ENCODE data around the gene ZNF18. TPM values are rescaled to one million over a fixed set of nuclear protein-coding genes. Genes with fewer than 3 reads are reported as not detected.
"Not testable (repeated sequence)": the region's sequence is repeated elsewhere in the genome, so short reads cannot be mapped to it uniquely, and the experiment has no call there.

ZNF18 gene
- total and polyA plus RNA-seq, 2 experiments from 2014 or later = 7.3 to 9.5 TPM

DNA sequence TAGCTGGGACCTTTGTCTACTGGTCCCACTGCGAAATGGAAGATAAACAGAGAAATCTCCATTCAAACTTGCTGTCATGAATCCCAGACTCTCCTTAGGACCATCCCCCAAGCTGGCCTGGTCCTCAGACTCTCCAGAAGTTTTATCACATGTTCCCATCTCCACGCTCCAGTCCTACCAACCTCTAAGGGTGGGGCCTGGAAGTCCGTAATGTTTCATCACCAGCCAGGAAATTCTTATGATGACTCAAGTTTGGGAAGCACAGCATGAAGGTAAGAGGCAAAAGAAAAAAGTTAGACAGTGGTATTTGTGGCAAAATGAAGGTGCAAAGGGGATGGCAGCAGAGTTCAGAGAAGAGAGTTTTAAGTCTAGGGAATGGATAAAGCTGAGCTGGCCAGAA is 52.7 kb downstream of the ZNF18 start:
- Histone ChIP-seq H3K79me2 (no peaks in the 10 kb centered on the region), H3K4me1 (ENCODE audit: insufficient read depth) (no peaks in the 10 kb centered on the region), H3K9me2 (replicated peaks; ENCODE audit: insufficient read depth) (no peaks in the 10 kb centered on the region), H3K9me3 (ENCODE audit: low read depth) (no peaks in the 10 kb centered on the region), H3K27me3 (no peaks in the 10 kb centered on the region), H3K4me3 (no peak overlapping the region), H2AFZ (no peak overlapping the region), H4K20me1 (ENCODE audit: insufficient read depth, poor library complexity, severe bottlenecking) (no peaks in the 10 kb centered on the region), H3K36me3 (replicated peaks; ENCODE audit: insufficient read depth, low read depth) (no peaks in the 10 kb centered on the region), H3K4me2 (no peak overlapping the region), H3K27ac (no peak overlapping the region)
- 51% methylated on average over 3 of the region's 3 CpGs for WGBS (ENCODE audit: low lambda C conversion rate, missing lambda C conversion rate)
- no peak for DNase-seq (ENCODE audit: low spot score)
- TF ChIP-seq EZH2 (IDR thresholded peaks at IDR 0.05; ENCODE audit: borderline replicate concordance) (no peak), EZH2phosphoT487 (IDR thresholded peaks at IDR 0.05; ENCODE audit: low read depth, severe bottlenecking, unreplicated experiment) (no peak)
- TF ChIP-seq, protein P1, sequence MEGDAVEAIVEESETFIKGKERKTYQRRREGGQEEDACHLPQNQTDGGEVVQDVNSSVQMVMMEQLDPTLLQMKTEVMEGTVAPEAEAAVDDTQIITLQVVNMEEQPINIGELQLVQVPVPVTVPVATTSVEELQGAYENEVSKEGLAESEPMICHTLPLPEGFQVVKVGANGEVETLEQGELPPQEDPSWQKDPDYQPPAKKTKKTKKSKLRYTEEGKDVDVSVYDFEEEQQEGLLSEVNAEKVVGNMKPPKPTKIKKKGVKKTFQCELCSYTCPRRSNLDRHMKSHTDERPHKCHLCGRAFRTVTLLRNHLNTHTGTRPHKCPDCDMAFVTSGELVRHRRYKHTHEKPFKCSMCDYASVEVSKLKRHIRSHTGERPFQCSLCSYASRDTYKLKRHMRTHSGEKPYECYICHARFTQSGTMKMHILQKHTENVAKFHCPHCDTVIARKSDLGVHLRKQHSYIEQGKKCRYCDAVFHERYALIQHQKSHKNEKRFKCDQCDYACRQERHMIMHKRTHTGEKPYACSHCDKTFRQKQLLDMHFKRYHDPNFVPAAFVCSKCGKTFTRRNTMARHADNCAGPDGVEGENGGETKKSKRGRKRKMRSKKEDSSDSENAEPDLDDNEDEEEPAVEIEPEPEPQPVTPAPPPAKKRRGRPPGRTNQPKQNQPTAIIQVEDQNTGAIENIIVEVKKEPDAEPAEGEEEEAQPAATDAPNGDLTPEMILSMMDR (IDR thresholded peaks at IDR 0.05; ENCODE audit: poor library complexity) = no peak

DNA sequence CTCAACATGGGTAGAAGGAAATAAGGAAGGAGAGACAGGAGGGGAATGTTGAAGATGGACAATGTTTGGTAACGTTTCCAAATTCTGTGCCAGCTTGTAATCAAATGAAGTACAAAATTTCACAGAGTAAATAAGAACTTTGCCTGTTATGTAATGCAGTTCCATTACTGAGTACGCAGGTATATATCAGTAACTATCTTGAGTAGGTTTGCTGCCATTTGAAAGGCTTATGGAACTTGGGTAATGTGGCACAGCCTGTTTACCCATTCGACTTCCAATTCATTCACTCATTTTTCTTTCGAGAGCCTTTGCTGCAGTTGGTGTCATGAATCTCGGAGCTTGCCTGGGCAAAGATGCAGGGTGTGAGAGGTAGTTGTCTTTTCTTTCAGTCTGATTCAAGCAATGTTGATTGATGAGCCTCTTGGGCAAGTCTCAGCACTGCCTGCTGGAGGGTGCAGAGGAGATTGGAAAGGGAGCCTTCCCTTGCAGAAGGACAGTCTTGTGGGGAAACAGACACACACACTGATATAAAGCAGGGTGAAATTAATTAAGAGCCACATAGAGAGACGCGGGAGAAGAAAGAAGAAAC is 53.4 kb downstream of the ZNF18 start:
- TF ChIP-seq, protein P1 (IDR thresholded peaks at IDR 0.05; ENCODE audit: poor library complexity) = no peak
- TF ChIP-seq EZH2phosphoT487 (IDR thresholded peaks at IDR 0.05; ENCODE audit: low read depth, severe bottlenecking, unreplicated experiment) = no peak
- TF ChIP-seq EZH2 (IDR thresholded peaks at IDR 0.05; ENCODE audit: borderline replicate concordance) = no peak
- DNase-seq (ENCODE audit: low spot score) = no peak
- Histone ChIP-seq H3K27me3 (no peaks in the 10 kb centered on the region), H3K36me3 (replicated peaks; ENCODE audit: insufficient read depth, low read depth) (no peaks in the 10 kb centered on the region), H3K4me3 (no peak overlapping the region), H3K9me3 (ENCODE audit: low read depth) (no peaks in the 10 kb centered on the region), H3K79me2 (no peaks in the 10 kb centered on the region), H3K9me2 (replicated peaks; ENCODE audit: insufficient read depth) (no peaks in the 10 kb centered on the region), H4K20me1 (ENCODE audit: insufficient read depth, poor library complexity, severe bottlenecking) (no peaks in the 10 kb centered on the region), H3K4me2 (no peak overlapping the region), H2AFZ (no peak overlapping the region), H3K27ac (no peak overlapping the region), H3K4me1 (ENCODE audit: insufficient read depth) (no peaks in the 10 kb centered on the region)
- 80% methylated on average over 7 of the region's 7 CpGs for WGBS (ENCODE audit: low lambda C conversion rate, missing lambda C conversion rate)

DNA sequence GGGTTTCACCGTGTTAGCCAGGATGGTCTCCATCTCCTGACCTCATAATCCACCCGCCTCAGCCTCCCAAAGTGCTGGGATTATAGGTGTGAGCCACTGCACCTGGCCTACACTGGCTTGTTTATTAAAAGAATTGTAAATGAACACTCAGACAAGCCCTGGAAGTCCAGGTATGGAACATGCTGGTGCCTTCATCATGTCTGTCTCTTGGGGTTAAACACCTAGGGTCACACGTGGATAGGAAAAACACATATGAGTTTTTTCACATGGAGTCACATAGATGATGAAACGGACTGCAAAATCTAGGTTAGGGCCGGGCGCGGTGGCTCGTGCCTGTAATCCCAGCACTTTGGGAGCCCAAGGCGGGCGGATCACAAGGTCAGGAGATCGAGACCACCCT is 54.2 kb downstream of the ZNF18 start:
- not testable (repeated sequence) for H3K9me3 ChIP-seq (ENCODE audit: low read depth); DNase-seq (ENCODE audit: low spot score); H3K4me2 ChIP-seq; H3K27ac ChIP-seq; H3K27me3 ChIP-seq; H3K36me3 ChIP-seq (replicated peaks; ENCODE audit: insufficient read depth, low read depth); H2AFZ ChIP-seq; H3K4me1 ChIP-seq (ENCODE audit: insufficient read depth); H4K20me1 ChIP-seq (ENCODE audit: insufficient read depth, poor library complexity, severe bottlenecking); H3K4me3 ChIP-seq; H3K9me2 ChIP-seq (replicated peaks; ENCODE audit: insufficient read depth); H3K79me2 ChIP-seq
- 97% methylated on average over 11 of the region's 11 CpGs for WGBS (ENCODE audit: low lambda C conversion rate, missing lambda C conversion rate)

DNA sequence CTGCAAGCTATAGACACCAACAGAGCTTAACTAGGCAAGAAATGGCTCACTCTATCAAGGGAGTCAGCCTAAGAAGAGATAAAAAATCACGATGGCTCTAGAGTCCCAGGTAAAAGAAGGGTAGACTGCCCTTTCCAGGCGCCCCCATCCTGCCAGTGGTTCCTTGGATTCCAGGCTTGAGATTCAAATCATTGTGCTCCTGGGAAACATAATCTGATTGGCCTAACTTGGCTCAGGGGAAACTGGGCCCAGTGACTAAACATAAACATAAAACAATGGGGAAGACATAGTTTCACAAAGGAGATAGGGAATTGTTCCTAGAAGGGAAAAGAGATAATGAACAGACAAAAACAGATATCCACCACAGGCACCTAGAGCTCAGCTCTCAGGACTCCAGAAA is 56.4 kb downstream of the ZNF18 start:
- H3K27me3 ChIP-seq = no peaks in the 10 kb centered on the region
- H3K4me2 ChIP-seq = no peak overlapping the region
- H3K27ac ChIP-seq = no peak overlapping the region
- H2AFZ ChIP-seq = no peak overlapping the region
- DNase-seq (ENCODE audit: low spot score) = no peak
- 60% methylated on average over 2 of the region's 2 CpGs for WGBS (ENCODE audit: low lambda C conversion rate, missing lambda C conversion rate)
- H3K4me3 ChIP-seq = no peak overlapping the region
- H3K9me3 ChIP-seq (ENCODE audit: low read depth) = no peaks in the 10 kb centered on the region
- no peak for TF ChIP-seq EZH2 (IDR thresholded peaks at IDR 0.05; ENCODE audit: borderline replicate concordance)
- no peaks in the 10 kb centered on the region for H3K4me1 ChIP-seq (ENCODE audit: insufficient read depth)
- H4K20me1 ChIP-seq (ENCODE audit: insufficient read depth, poor library complexity, severe bottlenecking) = no peaks in the 10 kb centered on the region
- H3K36me3 ChIP-seq (replicated peaks; ENCODE audit: insufficient read depth, low read depth) = no peaks in the 10 kb centered on the region
- no peaks in the 10 kb centered on the region for H3K79me2 ChIP-seq
- H3K9me2 ChIP-seq (replicated peaks; ENCODE audit: insufficient read depth) = no peaks in the 10 kb centered on the region

Measured in hepatocyte (in vitro differentiated cells).